ENCODE measurements around the gene CISD1.

GRCh38 chr10:58243269-58243668 lies 25.7 kb upstream of the CISD1 start:
- TF ChIP-seq, protein P1, sequence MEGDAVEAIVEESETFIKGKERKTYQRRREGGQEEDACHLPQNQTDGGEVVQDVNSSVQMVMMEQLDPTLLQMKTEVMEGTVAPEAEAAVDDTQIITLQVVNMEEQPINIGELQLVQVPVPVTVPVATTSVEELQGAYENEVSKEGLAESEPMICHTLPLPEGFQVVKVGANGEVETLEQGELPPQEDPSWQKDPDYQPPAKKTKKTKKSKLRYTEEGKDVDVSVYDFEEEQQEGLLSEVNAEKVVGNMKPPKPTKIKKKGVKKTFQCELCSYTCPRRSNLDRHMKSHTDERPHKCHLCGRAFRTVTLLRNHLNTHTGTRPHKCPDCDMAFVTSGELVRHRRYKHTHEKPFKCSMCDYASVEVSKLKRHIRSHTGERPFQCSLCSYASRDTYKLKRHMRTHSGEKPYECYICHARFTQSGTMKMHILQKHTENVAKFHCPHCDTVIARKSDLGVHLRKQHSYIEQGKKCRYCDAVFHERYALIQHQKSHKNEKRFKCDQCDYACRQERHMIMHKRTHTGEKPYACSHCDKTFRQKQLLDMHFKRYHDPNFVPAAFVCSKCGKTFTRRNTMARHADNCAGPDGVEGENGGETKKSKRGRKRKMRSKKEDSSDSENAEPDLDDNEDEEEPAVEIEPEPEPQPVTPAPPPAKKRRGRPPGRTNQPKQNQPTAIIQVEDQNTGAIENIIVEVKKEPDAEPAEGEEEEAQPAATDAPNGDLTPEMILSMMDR (IDR thresholded peaks at IDR 0.05) = no peak
- no peak for TF ChIP-seq POLR2A (IDR thresholded peaks at IDR 0.05)
